ENCODE results near the gene B4GALT3. TPM values are rescaled to one million over a fixed set of nuclear protein-coding genes. Genes with fewer than 3 reads are reported as not detected.

B4GALT3 gene
- total and polyA plus RNA-seq, 9 of the 15 experiments (the other 6 are each of a cell fraction or from before 2014, with no cell fraction given): 31.2 to 103 (median 46.1) TPM

DNA sequence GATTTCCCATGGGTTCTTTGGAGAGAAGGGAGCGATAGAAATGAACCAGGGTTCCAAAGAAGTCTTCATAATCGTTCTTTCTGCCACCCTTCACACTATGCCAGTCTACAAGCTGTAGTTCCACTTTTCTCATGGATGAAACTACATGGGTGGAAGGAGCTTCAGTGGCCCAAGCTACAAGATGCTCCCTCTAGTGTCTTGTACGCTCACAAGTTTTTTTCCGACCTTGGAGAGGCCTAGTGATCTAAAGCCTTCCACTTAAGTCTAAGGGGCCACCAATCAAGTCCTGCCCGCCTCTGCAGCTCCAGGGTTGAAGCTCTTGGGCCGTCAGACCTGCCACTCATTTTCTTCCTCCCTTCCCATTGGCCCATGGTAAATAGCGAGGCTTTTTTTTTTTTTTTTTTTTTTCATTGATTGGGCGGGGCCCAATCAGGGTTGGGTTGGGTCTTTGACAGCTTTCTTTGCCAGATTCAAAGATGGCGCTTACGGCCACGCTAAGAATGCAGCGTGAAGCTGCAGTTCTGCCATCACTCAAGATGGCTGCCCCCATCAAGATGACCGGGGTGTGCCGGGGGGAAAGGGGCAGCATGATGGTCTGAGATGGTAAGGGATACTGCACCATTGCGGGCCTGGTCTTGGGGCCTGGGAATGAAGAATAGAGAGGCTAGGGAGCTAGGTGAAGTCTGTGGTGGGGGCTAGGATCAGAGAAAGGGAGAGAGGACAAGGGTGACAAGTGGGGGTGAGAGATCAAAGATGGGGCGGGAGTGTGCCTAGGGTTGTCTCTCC lies 48.4 kb upstream of the B4GALT3 start, which contains the start of gene TOMM40L (continued):
- TF ChIP-seq, protein P1, sequence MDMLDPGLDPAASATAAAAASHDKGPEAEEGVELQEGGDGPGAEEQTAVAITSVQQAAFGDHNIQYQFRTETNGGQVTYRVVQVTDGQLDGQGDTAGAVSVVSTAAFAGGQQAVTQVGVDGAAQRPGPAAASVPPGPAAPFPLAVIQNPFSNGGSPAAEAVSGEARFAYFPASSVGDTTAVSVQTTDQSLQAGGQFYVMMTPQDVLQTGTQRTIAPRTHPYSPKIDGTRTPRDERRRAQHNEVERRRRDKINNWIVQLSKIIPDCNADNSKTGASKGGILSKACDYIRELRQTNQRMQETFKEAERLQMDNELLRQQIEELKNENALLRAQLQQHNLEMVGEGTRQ (CRISPR knock-in tag; IDR thresholded peaks at IDR 0.05): no peak
- no peak for TF ChIP-seq GTF2F1 (IDR thresholded peaks at IDR 0.05; ENCODE audit: low read depth, low read length)
- TF ChIP-seq, protein P2, sequence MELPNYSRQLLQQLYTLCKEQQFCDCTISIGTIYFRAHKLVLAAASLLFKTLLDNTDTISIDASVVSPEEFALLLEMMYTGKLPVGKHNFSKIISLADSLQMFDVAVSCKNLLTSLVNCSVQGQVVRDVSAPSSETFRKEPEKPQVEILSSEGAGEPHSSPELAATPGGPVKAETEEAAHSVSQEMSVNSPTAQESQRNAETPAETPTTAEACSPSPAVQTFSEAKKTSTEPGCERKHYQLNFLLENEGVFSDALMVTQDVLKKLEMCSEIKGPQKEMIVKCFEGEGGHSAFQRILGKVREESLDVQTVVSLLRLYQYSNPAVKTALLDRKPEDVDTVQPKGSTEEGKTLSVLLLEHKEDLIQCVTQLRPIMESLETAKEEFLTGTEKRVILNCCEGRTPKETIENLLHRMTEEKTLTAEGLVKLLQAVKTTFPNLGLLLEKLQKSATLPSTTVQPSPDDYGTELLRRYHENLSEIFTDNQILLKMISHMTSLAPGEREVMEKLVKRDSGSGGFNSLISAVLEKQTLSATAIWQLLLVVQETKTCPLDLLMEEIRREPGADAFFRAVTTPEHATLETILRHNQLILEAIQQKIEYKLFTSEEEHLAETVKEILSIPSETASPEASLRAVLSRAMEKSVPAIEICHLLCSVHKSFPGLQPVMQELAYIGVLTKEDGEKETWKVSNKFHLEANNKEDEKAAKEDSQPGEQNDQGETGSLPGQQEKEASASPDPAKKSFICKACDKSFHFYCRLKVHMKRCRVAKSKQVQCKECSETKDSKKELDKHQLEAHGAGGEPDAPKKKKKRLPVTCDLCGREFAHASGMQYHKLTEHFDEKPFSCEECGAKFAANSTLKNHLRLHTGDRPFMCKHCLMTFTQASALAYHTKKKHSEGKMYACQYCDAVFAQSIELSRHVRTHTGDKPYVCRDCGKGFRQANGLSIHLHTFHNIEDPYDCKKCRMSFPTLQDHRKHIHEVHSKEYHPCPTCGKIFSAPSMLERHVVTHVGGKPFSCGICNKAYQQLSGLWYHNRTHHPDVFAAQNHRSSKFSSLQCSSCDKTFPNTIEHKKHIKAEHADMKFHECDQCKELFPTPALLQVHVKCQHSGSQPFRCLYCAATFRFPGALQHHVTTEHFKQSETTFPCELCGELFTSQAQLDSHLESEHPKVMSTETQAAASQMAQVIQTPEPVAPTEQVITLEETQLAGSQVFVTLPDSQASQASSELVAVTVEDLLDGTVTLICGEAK (IDR thresholded peaks at IDR 0.05): peak; percentile 11; the same call in 1 of the 2 replicates
- TF ChIP-seq, protein P2 (CRISPR knock-in tag; IDR thresholded peaks at IDR 0.05): no peak
- no peak for TF ChIP-seq ZNF324 (CRISPR knock-in tag; IDR thresholded peaks at IDR 0.05)
- TF ChIP-seq ELF2 (CRISPR knock-in tag; IDR thresholded peaks at IDR 0.05): no peak
- no peak for TF ChIP-seq POLR3G (IDR thresholded peaks at IDR 0.05; ENCODE audit: extremely low read depth, insufficient read length, insufficient replicate concordance)
- TF ChIP-seq, protein P3, sequence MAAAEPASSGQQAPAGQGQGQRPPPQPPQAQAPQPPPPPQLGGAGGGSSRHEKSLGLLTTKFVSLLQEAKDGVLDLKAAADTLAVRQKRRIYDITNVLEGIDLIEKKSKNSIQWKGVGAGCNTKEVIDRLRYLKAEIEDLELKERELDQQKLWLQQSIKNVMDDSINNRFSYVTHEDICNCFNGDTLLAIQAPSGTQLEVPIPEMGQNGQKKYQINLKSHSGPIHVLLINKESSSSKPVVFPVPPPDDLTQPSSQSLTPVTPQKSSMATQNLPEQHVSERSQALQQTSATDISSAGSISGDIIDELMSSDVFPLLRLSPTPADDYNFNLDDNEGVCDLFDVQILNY (CRISPR knock-in tag; IDR thresholded peaks at IDR 0.05): no peak
- TF ChIP-seq, protein P4, sequence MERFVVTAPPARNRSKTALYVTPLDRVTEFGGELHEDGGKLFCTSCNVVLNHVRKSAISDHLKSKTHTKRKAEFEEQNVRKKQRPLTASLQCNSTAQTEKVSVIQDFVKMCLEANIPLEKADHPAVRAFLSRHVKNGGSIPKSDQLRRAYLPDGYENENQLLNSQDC (CRISPR knock-in tag; IDR thresholded peaks at IDR 0.05): no peak
- no peak for TF ChIP-seq DNMT1 (IDR thresholded peaks at IDR 0.05)
- TF ChIP-seq RBBP5 (IDR thresholded peaks at IDR 0.05; ENCODE audit: borderline replicate concordance, insufficient read depth, low read length, poor library complexity, severe bottlenecking): peak; percentile 37
- TF ChIP-seq ZNF77 (CRISPR knock-in tag; IDR thresholded peaks at IDR 0.05): no peak
- peak; percentile 76; the same call in 1 of the 2 replicates for TF ChIP-seq EP400 (IDR thresholded peaks at IDR 0.05)
- TF ChIP-seq BDP1 (IDR thresholded peaks at IDR 0.05; ENCODE audit: insufficient read depth, insufficient read length): no peak
- no peak for TF ChIP-seq SREBF1 (IDR thresholded peaks at IDR 0.05; ENCODE audit: borderline replicate concordance, low read depth, low read length)
- TF ChIP-seq SMARCB1 (IDR thresholded peaks at IDR 0.05; ENCODE audit: insufficient read length, low read depth): no peak
- no peak for TF ChIP-seq NR2F6 (CRISPR knock-in tag; IDR thresholded peaks at IDR 0.05)
- peak; percentile 2; the same call in 1 of the 2 replicates for TF ChIP-seq MTA3 (IDR thresholded peaks at IDR 0.05; ENCODE audit: borderline replicate concordance)

All from K562 (cell line).